Cardiac muscle cell (in vitro differentiated cells and primary cell): ENCODE measurements around the gene MTFP1. TPM values are rescaled to one million over a fixed set of nuclear protein-coding genes. Genes with fewer than 3 reads are reported as not detected.

Experiments used
- DNase-seq, 2 donors: peaks; one replicate each; pipeline versions ENCODE4 v3.0.0 to v3.0.0-alpha.2; 2010 to 2017; ENCODE audit warnings: low read depth in 1 of 2, low spot score in 1 of 2
- H3K27ac ChIP-seq: fragments of 200-600 bp; sonication (generic); 2 replicates; pipeline ENCODE4 v1.5.1; 2016
- H3K27me3 ChIP-seq: fragments of 200-600 bp; sonication (generic); 2 replicates; pipeline ENCODE4 v1.6.0; 2016; ENCODE audit warnings: control low read depth
- H3K36me3 ChIP-seq: fragments of 200-600 bp; sonication (generic); 2 replicates; pipeline ENCODE4 v1.5.1; 2016; ENCODE audit warnings: control low read depth
- H3K4me1 ChIP-seq: fragments of 200-600 bp; sonication (generic); 2 replicates; pipeline ENCODE4 v1.8.1; 2017; ENCODE audit warnings: low read depth, mild to moderate bottlenecking, mixed run types
- H3K4me3 ChIP-seq: fragments of 200-600 bp; sonication (generic); 2 replicates; pipeline ENCODE4 v1.5.1; 2016; ENCODE audit warnings: mild to moderate bottlenecking
- H3K9me3 ChIP-seq: fragments of 200-600 bp; sonication (generic); 2 replicates; pipeline ENCODE4 v1.5.1; 2017; ENCODE audit warnings: low read depth, mild to moderate bottlenecking, control low read depth
- polyA plus RNA-seq: library from polyadenylated mRNA; unstranded; fragments of >200 nt; fragmentation: Nextera tagmentation; extraction: Ambion mirVana; gene quantifications from 2 replicates; pipeline ENCODE4 v1.2.1, GENCODE V29; 2016
- total RNA-seq: library from RNA; depleted of rRNA; stranded (reverse); fragments of >200 nt; gene quantifications from 2 replicates; pipeline ENCODE4 v1.2.3, GENCODE V29; 2016
- TF ChIP-seq, protein P1 (sequence below): IDR thresholded peaks from 2 replicates; pipeline ENCODE4 v1.5.1; 2012; ENCODE audit warnings: low read depth, mild to moderate bottlenecking, low read length

The MTFP1 gene
- total and polyA plus RNA-seq, 2 experiments from 2014 or later: 39.3 to 100.0 TPM

DNA sequence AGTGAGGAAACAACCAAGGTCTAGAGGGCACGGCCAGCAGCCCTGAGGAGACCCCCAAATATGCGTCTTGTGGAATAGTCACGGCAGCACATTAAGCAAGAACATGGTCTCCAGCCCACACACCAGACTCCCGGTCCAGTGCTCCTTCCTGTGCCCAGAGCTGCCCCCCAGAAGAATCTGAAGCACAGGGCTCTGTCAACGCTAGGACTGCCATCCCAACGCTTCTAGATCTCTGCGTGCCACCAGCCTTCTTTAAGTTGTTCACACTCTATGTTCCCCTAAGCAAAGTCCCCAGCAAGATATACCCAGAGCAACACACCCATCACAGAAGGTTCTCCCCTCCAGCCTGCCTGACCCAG is 32.3 kb upstream of the MTFP1 start:
- Histone ChIP-seq H3K27ac (no peak overlapping the region), H3K4me1 (no peaks in the 10 kb centered on the region)
- no peak for DNase-seq

DNA sequence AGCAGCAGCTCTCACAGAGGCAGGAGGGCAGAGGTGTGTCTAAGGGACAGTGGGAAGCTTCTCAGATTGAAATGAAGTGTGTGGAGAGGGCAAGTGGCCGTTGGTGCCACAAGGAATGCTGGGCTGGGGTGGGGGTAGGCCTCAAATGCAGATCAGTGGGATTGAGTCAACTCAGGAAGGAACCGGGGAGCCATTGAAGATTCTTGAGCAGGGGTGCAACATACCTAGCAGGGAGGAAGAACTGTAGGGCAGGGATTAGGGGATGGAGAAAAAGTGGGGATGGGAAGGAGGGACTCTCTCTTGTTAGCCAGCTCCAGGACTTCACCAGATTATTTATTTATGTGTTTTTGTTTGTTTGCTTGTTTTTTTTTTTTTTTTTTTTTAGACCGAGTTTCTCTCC is 31.7 kb upstream of the MTFP1 start:
- Histone ChIP-seq H3K27ac (no peak overlapping the region), H3K4me3 (no peak overlapping the region), H3K9me3 (no peaks in the 10 kb centered on the region), H3K27me3 (no peaks in the 10 kb centered on the region), H3K36me3 (no peaks in the 10 kb centered on the region), H3K4me1 (no peaks in the 10 kb centered on the region)
- TF ChIP-seq, protein P1, sequence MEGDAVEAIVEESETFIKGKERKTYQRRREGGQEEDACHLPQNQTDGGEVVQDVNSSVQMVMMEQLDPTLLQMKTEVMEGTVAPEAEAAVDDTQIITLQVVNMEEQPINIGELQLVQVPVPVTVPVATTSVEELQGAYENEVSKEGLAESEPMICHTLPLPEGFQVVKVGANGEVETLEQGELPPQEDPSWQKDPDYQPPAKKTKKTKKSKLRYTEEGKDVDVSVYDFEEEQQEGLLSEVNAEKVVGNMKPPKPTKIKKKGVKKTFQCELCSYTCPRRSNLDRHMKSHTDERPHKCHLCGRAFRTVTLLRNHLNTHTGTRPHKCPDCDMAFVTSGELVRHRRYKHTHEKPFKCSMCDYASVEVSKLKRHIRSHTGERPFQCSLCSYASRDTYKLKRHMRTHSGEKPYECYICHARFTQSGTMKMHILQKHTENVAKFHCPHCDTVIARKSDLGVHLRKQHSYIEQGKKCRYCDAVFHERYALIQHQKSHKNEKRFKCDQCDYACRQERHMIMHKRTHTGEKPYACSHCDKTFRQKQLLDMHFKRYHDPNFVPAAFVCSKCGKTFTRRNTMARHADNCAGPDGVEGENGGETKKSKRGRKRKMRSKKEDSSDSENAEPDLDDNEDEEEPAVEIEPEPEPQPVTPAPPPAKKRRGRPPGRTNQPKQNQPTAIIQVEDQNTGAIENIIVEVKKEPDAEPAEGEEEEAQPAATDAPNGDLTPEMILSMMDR: no peak
- DNase-seq: no peak

More for the DNA sequence above, 32.3 kb upstream of the MTFP1 start:
- Histone ChIP-seq H3K9me3 (no peaks in the 10 kb centered on the region), H3K27me3 (no peaks in the 10 kb centered on the region), H3K4me3 (no peak overlapping the region), H3K36me3 (no peaks in the 10 kb centered on the region)
- TF ChIP-seq, protein P1: no peak

DNA sequence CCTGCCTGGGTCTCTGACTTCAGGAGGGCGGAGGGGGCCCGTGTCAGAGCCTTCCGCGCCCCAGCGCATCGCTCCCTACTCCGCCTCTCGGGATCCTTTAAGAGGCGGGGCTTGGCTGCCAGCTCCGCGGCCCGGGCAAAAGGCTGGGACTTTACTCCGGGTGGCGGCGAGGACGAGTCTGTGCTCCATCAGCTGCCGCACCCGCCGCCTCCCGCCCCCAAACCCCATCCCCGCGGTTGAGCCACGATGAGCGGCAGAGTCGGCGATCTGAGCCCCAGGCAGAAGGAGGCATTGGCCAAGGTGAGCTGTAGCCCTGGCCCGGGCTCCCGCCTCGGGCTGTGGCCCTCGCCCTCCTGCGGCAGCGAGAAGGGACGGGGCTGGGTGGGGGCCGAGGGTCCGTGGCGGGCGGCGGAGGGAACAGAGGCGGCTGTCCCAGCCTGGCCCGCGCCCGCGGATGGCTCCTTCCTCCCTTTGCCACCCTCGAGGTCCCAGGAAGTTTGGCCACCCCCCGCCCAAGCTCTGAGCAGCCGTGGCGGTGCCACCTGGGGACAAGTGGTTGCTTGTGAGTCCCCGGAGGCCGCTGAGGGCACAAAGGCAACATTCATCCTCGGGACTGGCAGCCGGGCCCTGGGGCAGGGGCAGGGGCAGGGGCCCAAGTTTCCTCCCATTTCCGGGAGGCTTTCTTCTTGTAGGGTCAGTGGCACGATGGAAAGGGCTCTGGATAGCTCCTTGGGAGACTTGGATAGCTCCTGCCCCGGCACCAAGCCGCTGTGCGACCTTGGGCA is 28.5 kb upstream of the MTFP1 start, which contains the start of gene SEC14L2:
Gene SEC14L2, plus strand, starts transcription at position 148 of the 785 bp plus-strand sequence. Its CDS starts 99 bp downstream, at position 247.
- Histone ChIP-seq H3K4me1 (peaks cover 5% of the 10 kb centered on the region), H3K27me3 (no peaks in the 10 kb centered on the region), H3K9me3 (no peaks in the 10 kb centered on the region), H3K27ac (no peak within 1 kb of the TSS), H3K4me3 (peak within 1 kb of the TSS; percentile 47), H3K36me3 (no peaks in the 10 kb centered on the region)
- DNase-seq: peak; percentile 56 to 60
- TF ChIP-seq, protein P1: no peak

DNA sequence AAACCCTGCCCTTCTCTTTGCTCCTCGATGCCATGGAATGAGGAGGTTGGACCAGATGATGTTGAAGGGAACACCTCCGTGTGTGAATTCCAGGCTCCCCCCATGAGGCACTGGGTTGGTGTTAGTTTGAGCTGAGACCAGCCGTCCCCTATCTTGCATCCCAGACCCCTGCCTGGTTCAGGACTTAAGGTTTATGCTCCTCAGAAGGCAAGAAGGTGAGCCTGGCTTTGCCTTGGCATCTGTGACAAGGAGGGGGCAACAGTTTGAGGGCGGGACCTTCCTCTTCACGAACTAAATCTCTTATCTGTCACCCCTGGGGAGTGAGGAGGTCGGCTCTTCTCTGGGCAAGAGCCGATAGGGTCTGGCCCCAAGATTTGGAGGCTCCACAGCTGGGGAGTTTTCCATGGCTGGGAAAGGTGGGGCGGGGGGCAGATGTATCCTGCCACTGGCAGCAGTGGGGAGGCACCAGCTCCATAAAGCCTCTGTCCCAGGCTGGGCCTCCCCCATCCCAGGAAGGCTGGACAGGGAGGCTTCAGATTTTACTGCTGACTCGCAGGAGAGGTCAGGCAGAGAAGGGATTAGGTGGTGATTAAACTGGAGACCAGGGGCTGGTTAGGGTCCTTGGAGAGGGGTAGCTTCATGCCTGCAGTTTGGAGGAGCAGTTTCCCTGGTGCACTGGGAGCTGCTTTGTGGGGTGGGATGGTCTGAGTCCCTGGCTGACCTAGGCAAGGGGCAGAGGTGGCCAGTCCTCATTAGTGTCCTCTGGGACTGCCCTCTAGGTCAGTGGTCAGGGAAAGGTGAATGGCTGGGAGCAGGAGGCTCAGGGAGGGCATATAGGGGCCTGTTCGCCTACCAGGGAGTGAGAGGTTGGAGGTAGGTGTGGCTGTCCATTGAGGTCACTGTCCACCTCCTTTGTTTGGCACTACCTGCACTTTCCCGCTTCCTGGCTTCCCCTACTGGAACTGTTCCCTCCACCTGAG is 27.6 kb upstream of the MTFP1 start:
- Histone ChIP-seq H3K4me3 (peak overlapping the region; percentile 47), H3K4me1 (peaks cover 6% of the 10 kb centered on the region), H3K27ac (no peak overlapping the region)

More for the DNA sequence above, 27.6 kb upstream of the MTFP1 start:
- TF ChIP-seq, protein P1: no peak
- no peak for DNase-seq
- H3K9me3 ChIP-seq: no peaks in the 10 kb centered on the region
- no peaks in the 10 kb centered on the region for H3K27me3 ChIP-seq
- H3K36me3 ChIP-seq: no peaks in the 10 kb centered on the region
